PC-3 (cell line): Measurements from ENCODE around the gene REC114. TPM values are rescaled to one million over a fixed set of nuclear protein-coding genes. Genes with fewer than 3 reads are reported as not detected.
A peak's percentile ranks its signal among the peaks of the same experiment; 100 is the strongest.
"Not testable (repeated sequence)": the region's sequence is repeated elsewhere in the genome, so short reads cannot be mapped to it uniquely, and the experiment has no call there.

Source experiments
- ATAC-seq: fragments of 200-7000 bp; cut with Tn5 transposase; 2 replicates; pipeline ENCODE4 v1.9.1; 2020; ENCODE audit warnings: mild to moderate bottlenecking, moderate library complexity
- BruUV-seq: library from RNA; stranded (reverse); fragments of 400-500 nt; replicated peaks from 2 replicates; lab custom pipeline; 2021; lab: Mats Ljungman, UMichigan
- CTCF ChIA-PET: fragments of 300-600 bp; sonication (Branson Sonifier 250); formaldehyde crosslinking; loops from one replicate; lab custom pipeline; 2022; ENCODE audit warnings: antibody characterized with exemption; lab: Charles Lee
- POLR2A ChIA-PET: fragments of 300-600 bp; sonication (Branson Sonifier 250); formaldehyde crosslinking; loops from one replicate; lab custom pipeline; 2022; ENCODE audit warnings: antibody characterized with exemption; ENCODE audit not compliant: unreplicated experiment; lab: Charles Lee
- DNase-seq: peaks from one replicate; pipeline ENCODE4 v3.0.0-alpha.2; 2015
- H2AFZ ChIP-seq: fragments of 300-600 bp; sonication (generic); 2 replicates; pipeline ENCODE4 v1.6.0; 2016; ENCODE audit warnings: antibody characterized with exemption, low read length
- H3F3A ChIP-seq: fragments of 300-600 bp; sonication (generic); one replicate; pipeline ENCODE4 v1.6.0; 2017; ENCODE audit warnings: antibody characterized with exemption, low read length, control low read depth, mild to moderate bottlenecking; ENCODE audit not compliant: unreplicated experiment
- H3K27ac ChIP-seq: fragments of 300-600 bp; sonication (generic); 2 replicates; pipeline ENCODE4 v1.5.1; 2016; ENCODE audit warnings: mild to moderate bottlenecking, low read length
- H3K27me3 ChIP-seq: fragments of 300-600 bp; sonication (generic); 2 replicates; pipeline ENCODE4 v1.6.1; 2016; ENCODE audit warnings: low read length, mixed read lengths
- H3K36me3 ChIP-seq: fragments of 300-600 bp; sonication (generic); 2 replicates; pipeline ENCODE4 v1.6.1; 2016; ENCODE audit warnings: low read depth, mixed run types, low read length, mixed read lengths
- H3K4me1 ChIP-seq: fragments of 300-600 bp; sonication (generic); 2 replicates; pipeline ENCODE4 v1.5.1; 2016; ENCODE audit warnings: low read length; ENCODE audit not compliant: insufficient read depth
- H3K4me2 ChIP-seq: fragments of 300-600 bp; sonication (generic); 2 replicates; pipeline ENCODE4 v1.6.0; 2016; ENCODE audit warnings: low read length
- H3K4me3 ChIP-seq: fragments of 300-600 bp; sonication (generic); 2 replicates; pipeline ENCODE4 v1.5.1; 2016; ENCODE audit warnings: mild to moderate bottlenecking, low read length, mixed read lengths
- H3K79me2 ChIP-seq: fragments of 300-600 bp; sonication (generic); 2 replicates; pipeline ENCODE4 v1.6.1; 2017; ENCODE audit warnings: low read length, mixed read lengths
- H3K9ac ChIP-seq: fragments of 300-600 bp; sonication (generic); 2 replicates; pipeline ENCODE4 v1.6.0; 2016; ENCODE audit warnings: mild to moderate bottlenecking, low read length
- H3K9me2 ChIP-seq: fragments of 300-600 bp; sonication (generic); replicated peaks from 2 replicates; pipeline ENCODE4 v1.6.1; 2016; ENCODE audit warnings: mixed run types, low read length, mixed read lengths
- H3K9me3 ChIP-seq: fragments of 300-600 bp; sonication (generic); 2 replicates; pipeline ENCODE4 v1.6.1; 2016; ENCODE audit warnings: low read length, mixed read lengths
- H4K20me1 ChIP-seq: fragments of 300-600 bp; sonication (generic); 2 replicates; pipeline ENCODE4 v1.6.1; 2016; ENCODE audit warnings: low read length, mixed read lengths
- EZH2 ChIP-seq: fragments of 300-600 bp; sonication (generic); IDR thresholded peaks from one replicate; pipeline ENCODE4 v1.6.1; 2017; ENCODE audit warnings: antibody characterized with exemption, mild to moderate bottlenecking, low read length; ENCODE audit not compliant: unreplicated experiment
- EZH2phosphoT487 ChIP-seq: fragments of 300-600 bp; sonication (generic); IDR thresholded peaks from 2 replicates; pipeline ENCODE4 v1.6.1; 2018; ENCODE audit warnings: mild to moderate bottlenecking, antibody characterized with exemption, low read length, borderline replicate concordance
- intact Hi-C: fragments of 100-400 bp; cut with micrococcal nuclease; formaldehyde crosslinking; loops from 2 replicates; pipeline ENCODE4 v1.9.0; 2023
- total RNA-seq: library from RNA; depleted of rRNA; stranded (reverse); fragments of >200 nt; gene quantifications from 2 replicates; pipeline ENCODE4 v1.2.3, GENCODE V29; 2014
- TF ChIP-seq, protein P1 (sequence below): fragments of 300-600 bp; sonication (generic); conservative IDR thresholded peaks from 2 replicates; pipeline ENCODE4 v1.5.1; 2017; ENCODE audit warnings: antibody characterized with exemption, low read depth, mild to moderate bottlenecking, low read length

Gene REC114
- total RNA-seq, 1 experiment from 2014 or later = not detected

GRCh38 chr15:73448158-73448758, 5.3 kb downstream of the REC114 start:
- intact Hi-C loops, H3K79me2 ChIP-seq, H2AFZ ChIP-seq, POLR2A ChIA-PET, CTCF ChIA-PET, H3K9me3 ChIP-seq, H3F3A ChIP-seq, H3K4me2 ChIP-seq, H3K9me2 ChIP-seq, H3K9ac ChIP-seq, H3K4me1 ChIP-seq, H3K36me3 ChIP-seq, H3K27ac ChIP-seq, H3K4me3 ChIP-seq, BruUV-seq, ATAC-seq, H4K20me1 ChIP-seq: not testable (repeated sequence)
- DNase-seq = peak; percentile 36
- peaks cover 15% of the 10 kb centered on the region for H3K27me3 ChIP-seq

DNA sequence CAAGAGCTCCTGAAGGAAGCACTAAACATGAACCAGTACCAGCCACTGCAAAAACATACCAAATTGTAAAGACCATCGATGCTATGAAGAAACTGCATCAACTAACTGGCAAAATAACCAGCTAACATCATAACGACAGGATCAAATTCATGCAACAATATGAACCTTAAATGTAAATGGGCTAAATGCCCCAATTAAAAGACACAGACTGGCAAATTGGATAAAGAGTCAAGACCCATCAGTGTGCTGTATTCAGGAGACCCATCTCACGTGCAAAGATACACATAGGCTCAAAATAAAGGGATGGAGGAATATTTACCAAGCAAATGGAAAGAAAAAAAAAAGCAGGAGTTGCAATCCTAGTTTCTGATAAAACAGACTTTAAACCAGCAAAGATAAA, 7.0 kb downstream of the REC114 start:
- H3K9me3 ChIP-seq, H3K79me2 ChIP-seq, H3K36me3 ChIP-seq, DNase-seq, H3K27me3 ChIP-seq, BruUV-seq, H3K4me1 ChIP-seq, H3K9me2 ChIP-seq, POLR2A ChIA-PET, H3F3A ChIP-seq, H3K4me2 ChIP-seq, H3K9ac ChIP-seq, H2AFZ ChIP-seq, H3K4me3 ChIP-seq, intact Hi-C loops, H3K27ac ChIP-seq, ATAC-seq, CTCF ChIA-PET, H4K20me1 ChIP-seq: not testable (repeated sequence)

- Histone ChIP-seq H3K9me2 (no peaks in the 10 kb centered on the region), H3K79me2 (no peaks in the 10 kb centered on the region), H3K27me3 (peaks cover 18% of the 10 kb centered on the region), H4K20me1 (no peaks in the 10 kb centered on the region), H3K27ac (no peak overlapping the region), H3K4me2 (no peak overlapping the region), H2AFZ (no peak overlapping the region), H3K9ac (no peak overlapping the region), H3K4me1 (no peaks in the 10 kb centered on the region), H3K36me3 (no peaks in the 10 kb centered on the region), H3F3A (no peaks in the 10 kb centered on the region), H3K4me3 (no peak overlapping the region), H3K9me3 (no peaks in the 10 kb centered on the region)
- ATAC-seq = no peak
- ChIA-PET POLR2A (no interaction called here), CTCF (no interaction called here)
- intact Hi-C loops = no loop called here
- no TSS peak for BruUV-seq
- no peak for DNase-seq
- TF ChIP-seq EZH2phosphoT487 (no peak), EZH2 (no peak)
- TF ChIP-seq, protein P1, sequence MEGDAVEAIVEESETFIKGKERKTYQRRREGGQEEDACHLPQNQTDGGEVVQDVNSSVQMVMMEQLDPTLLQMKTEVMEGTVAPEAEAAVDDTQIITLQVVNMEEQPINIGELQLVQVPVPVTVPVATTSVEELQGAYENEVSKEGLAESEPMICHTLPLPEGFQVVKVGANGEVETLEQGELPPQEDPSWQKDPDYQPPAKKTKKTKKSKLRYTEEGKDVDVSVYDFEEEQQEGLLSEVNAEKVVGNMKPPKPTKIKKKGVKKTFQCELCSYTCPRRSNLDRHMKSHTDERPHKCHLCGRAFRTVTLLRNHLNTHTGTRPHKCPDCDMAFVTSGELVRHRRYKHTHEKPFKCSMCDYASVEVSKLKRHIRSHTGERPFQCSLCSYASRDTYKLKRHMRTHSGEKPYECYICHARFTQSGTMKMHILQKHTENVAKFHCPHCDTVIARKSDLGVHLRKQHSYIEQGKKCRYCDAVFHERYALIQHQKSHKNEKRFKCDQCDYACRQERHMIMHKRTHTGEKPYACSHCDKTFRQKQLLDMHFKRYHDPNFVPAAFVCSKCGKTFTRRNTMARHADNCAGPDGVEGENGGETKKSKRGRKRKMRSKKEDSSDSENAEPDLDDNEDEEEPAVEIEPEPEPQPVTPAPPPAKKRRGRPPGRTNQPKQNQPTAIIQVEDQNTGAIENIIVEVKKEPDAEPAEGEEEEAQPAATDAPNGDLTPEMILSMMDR = no peak
Observed at GRCh38 chr15:73454096-73454495, 11.1 kb downstream of the REC114 start.

- no peaks in the 10 kb centered on the region for H3K4me1 ChIP-seq
- H3K79me2 ChIP-seq = no peaks in the 10 kb centered on the region
- intact Hi-C loops = no loop called here
- no peak overlapping the region for H3K27ac ChIP-seq
- H3K27me3 ChIP-seq = peaks cover 28% of the 10 kb centered on the region
- TF ChIP-seq EZH2phosphoT487 = no peak
- no peak for TF ChIP-seq EZH2
- TF ChIP-seq, protein P1 = no peak
- no peaks in the 10 kb centered on the region for H3K9me3 ChIP-seq
- CTCF ChIA-PET = no interaction called here
- no peak for DNase-seq
- no peak for ATAC-seq
- POLR2A ChIA-PET = no interaction called here
- H4K20me1 ChIP-seq = no peaks in the 10 kb centered on the region
- H3F3A ChIP-seq = no peaks in the 10 kb centered on the region
- H3K4me2 ChIP-seq = no peak overlapping the region
- H3K36me3 ChIP-seq = no peaks in the 10 kb centered on the region
- H2AFZ ChIP-seq = no peak overlapping the region
- H3K9me2 ChIP-seq = no peaks in the 10 kb centered on the region
- no peak overlapping the region for H3K4me3 ChIP-seq
- BruUV-seq = no TSS peak
- no peak overlapping the region for H3K9ac ChIP-seq
Observed at GRCh38 chr15:73455876-73456275, 12.9 kb downstream of the REC114 start.
